Ishikawa (cell line): ENCODE data around the gene FGD2.

ENCODE experiments used
- CREB1 ChIP-seq: IDR thresholded peaks from 2 replicates; pipeline ENCODE4 v1.6.1; 2012; ENCODE audit warnings: low read depth
- TF ChIP-seq, protein P1 (sequence below): IDR thresholded peaks from 2 replicates; pipeline ENCODE4 v1.6.1; 2012; ENCODE audit warnings: low read depth, mild to moderate bottlenecking

- no peak for TF ChIP-seq CREB1
- TF ChIP-seq, protein P1, sequence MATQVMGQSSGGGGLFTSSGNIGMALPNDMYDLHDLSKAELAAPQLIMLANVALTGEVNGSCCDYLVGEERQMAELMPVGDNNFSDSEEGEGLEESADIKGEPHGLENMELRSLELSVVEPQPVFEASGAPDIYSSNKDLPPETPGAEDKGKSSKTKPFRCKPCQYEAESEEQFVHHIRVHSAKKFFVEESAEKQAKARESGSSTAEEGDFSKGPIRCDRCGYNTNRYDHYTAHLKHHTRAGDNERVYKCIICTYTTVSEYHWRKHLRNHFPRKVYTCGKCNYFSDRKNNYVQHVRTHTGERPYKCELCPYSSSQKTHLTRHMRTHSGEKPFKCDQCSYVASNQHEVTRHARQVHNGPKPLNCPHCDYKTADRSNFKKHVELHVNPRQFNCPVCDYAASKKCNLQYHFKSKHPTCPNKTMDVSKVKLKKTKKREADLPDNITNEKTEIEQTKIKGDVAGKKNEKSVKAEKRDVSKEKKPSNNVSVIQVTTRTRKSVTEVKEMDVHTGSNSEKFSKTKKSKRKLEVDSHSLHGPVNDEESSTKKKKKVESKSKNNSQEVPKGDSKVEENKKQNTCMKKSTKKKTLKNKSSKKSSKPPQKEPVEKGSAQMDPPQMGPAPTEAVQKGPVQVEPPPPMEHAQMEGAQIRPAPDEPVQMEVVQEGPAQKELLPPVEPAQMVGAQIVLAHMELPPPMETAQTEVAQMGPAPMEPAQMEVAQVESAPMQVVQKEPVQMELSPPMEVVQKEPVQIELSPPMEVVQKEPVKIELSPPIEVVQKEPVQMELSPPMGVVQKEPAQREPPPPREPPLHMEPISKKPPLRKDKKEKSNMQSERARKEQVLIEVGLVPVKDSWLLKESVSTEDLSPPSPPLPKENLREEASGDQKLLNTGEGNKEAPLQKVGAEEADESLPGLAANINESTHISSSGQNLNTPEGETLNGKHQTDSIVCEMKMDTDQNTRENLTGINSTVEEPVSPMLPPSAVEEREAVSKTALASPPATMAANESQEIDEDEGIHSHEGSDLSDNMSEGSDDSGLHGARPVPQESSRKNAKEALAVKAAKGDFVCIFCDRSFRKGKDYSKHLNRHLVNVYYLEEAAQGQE, result no peak
Measured at GRCh38 chr6:36980129-36980528, 25.3 kb upstream of the FGD2 start.
